ENCODE measurements around the gene PDE9A.

GRCh38 chr21:42721341-42721824 lies 68.0 kb downstream of the PDE9A start:
- no peak for TF ChIP-seq EZH2 (IDR thresholded peaks at IDR 0.05; ENCODE audit: low read depth)
- TF ChIP-seq, protein P1, sequence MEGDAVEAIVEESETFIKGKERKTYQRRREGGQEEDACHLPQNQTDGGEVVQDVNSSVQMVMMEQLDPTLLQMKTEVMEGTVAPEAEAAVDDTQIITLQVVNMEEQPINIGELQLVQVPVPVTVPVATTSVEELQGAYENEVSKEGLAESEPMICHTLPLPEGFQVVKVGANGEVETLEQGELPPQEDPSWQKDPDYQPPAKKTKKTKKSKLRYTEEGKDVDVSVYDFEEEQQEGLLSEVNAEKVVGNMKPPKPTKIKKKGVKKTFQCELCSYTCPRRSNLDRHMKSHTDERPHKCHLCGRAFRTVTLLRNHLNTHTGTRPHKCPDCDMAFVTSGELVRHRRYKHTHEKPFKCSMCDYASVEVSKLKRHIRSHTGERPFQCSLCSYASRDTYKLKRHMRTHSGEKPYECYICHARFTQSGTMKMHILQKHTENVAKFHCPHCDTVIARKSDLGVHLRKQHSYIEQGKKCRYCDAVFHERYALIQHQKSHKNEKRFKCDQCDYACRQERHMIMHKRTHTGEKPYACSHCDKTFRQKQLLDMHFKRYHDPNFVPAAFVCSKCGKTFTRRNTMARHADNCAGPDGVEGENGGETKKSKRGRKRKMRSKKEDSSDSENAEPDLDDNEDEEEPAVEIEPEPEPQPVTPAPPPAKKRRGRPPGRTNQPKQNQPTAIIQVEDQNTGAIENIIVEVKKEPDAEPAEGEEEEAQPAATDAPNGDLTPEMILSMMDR (conservative IDR thresholded peaks at IDR 0.05), result no peak
